GM06990 (cell line): ENCODE results near the gene SNX5.

ENCODE experiments used
- DNase-seq: peaks from one replicate; pipeline ENCODE4 v3.0.0-alpha.2; 2011; ENCODE audit not compliant: insufficient read length; ENCODE audit errors: extremely low read depth
- H3K27me3 ChIP-seq: replicated peaks from 2 replicates; pipeline ENCODE4 v1.6.0; 2011; ENCODE audit warnings: low read length; ENCODE audit not compliant: control insufficient read depth, insufficient read depth
- H3K36me3 ChIP-seq: 2 replicates; pipeline ENCODE4 v1.5.1; 2011; ENCODE audit warnings: low read length; ENCODE audit not compliant: control insufficient read depth, insufficient read depth
- H3K4me3 ChIP-seq: replicated peaks from 2 replicates; pipeline ENCODE4 v1.5.1; 2011; ENCODE audit warnings: low read depth, mild to moderate bottlenecking, control low read depth, low read length
- CTCF ChIP-seq: IDR thresholded peaks from 2 replicates; pipeline ENCODE4 v1.5.1; 2011; ENCODE audit warnings: low read length, control low read depth, mild to moderate bottlenecking, inconsistent platforms; ENCODE audit not compliant: insufficient read depth, poor library complexity, severe bottlenecking

The SNX5 gene

GRCh38 chr20:18011951-18012645 lies 43.5 kb upstream of the SNX5 start:
- H3K27me3 ChIP-seq: no peaks in the 10 kb centered on the region
- no peaks in the 10 kb centered on the region for H3K36me3 ChIP-seq
- no peak for TF ChIP-seq CTCF
- DNase-seq: no peak
- no peak overlapping the region for H3K4me3 ChIP-seq

- no peak for TF ChIP-seq CTCF
- Histone ChIP-seq H3K36me3 (no peaks in the 10 kb centered on the region), H3K4me3 (no peak overlapping the region), H3K27me3 (no peaks in the 10 kb centered on the region)
- no peak for DNase-seq
These were observed 42.9 kb upstream of the SNX5 start for GRCh38 chr20:18011482-18011881.

- H3K27me3 ChIP-seq: no peaks in the 10 kb centered on the region
- no peak for DNase-seq
- H3K4me3 ChIP-seq: no peak overlapping the region
- TF ChIP-seq CTCF: no peak
- no peaks in the 10 kb centered on the region for H3K36me3 ChIP-seq
These were observed 40.5 kb upstream of the SNX5 start for GRCh38 chr20:18009116-18009515.

GRCh38 chr20:18007534-18008292 lies 39.1 kb upstream of the SNX5 start:
- Histone ChIP-seq H3K36me3 (no peaks in the 10 kb centered on the region), H3K27me3 (no peaks in the 10 kb centered on the region), H3K4me3 (no peak overlapping the region)
- DNase-seq: no peak
- no peak for TF ChIP-seq CTCF

GRCh38 chr20:18006684-18007083 lies 38.1 kb upstream of the SNX5 start:
- Histone ChIP-seq H3K4me3 (no peak overlapping the region), H3K27me3 (no peaks in the 10 kb centered on the region), H3K36me3 (no peaks in the 10 kb centered on the region)
- no peak for TF ChIP-seq CTCF
- no peak for DNase-seq
